ENCODE results near the gene GPR89B. TPM values are rescaled to one million over a fixed set of nuclear protein-coding genes. Genes with fewer than 3 reads are reported as not detected.

Gene GPR89B
- polyA plus RNA-seq, 1 experiment, result 6.1 TPM

GRCh38 chr1:147892216-147892615, 36.0 kb upstream of the GPR89B start:
- no peak for TF ChIP-seq CTCF (IDR thresholded peaks at IDR 0.05; ENCODE audit: insufficient read depth, low read depth, low read length)
- POLR2A ChIA-PET, result no interaction called here
- Histone ChIP-seq H3K4me3 (ENCODE audit: low read depth, low read length) (no peak overlapping the region), H3K36me3 (ENCODE audit: control insufficient read depth, insufficient read depth, low read length) (no peaks in the 10 kb centered on the region), H3K27me3 (ENCODE audit: control insufficient read depth, insufficient read depth, low read length) (no peaks in the 10 kb centered on the region)
- no peak for DNase-seq (ENCODE audit: low read depth)
- CTCF ChIA-PET, result interaction anchor here (0.6 to 3.1 kb wide), 26 partner anchors 7 to 401 kb away, joined by 3 to 34 read pairs (median 5); partner anchors contain the start of gene GJA8

GRCh38 chr1:147892731-147893214, 35.4 kb upstream of the GPR89B start:
- Histone ChIP-seq H3K27me3 (ENCODE audit: control insufficient read depth, insufficient read depth, low read length) (no peaks in the 10 kb centered on the region), H3K36me3 (ENCODE audit: control insufficient read depth, insufficient read depth, low read length) (no peaks in the 10 kb centered on the region), H3K4me3 (ENCODE audit: low read depth, low read length) (no peak overlapping the region)
- ChIA-PET POLR2A (no interaction called here), CTCF (interaction anchor here (0.6 to 3.1 kb wide), 29 partner anchors 8 to 412 kb away, joined by 3 to 34 read pairs (median 5); partner anchors contain the start of gene GJA8)
- TF ChIP-seq CTCF (IDR thresholded peaks at IDR 0.05; ENCODE audit: insufficient read depth, low read depth, low read length), result peak; percentile 96
- DNase-seq (ENCODE audit: low read depth), result no peak

- CTCF ChIA-PET, result interaction anchor here (0.5 kb wide), 1 partner anchor 449 kb away, joined by 3 read pairs; no protein-coding TSS in a partner anchor
- no peak for DNase-seq (ENCODE audit: low read depth)
- Histone ChIP-seq H3K4me3 (ENCODE audit: low read depth, low read length) (no peak overlapping the region), H3K27me3 (ENCODE audit: control insufficient read depth, insufficient read depth, low read length) (no peaks in the 10 kb centered on the region), H3K36me3 (ENCODE audit: control insufficient read depth, insufficient read depth, low read length) (no peaks in the 10 kb centered on the region)
- no peak for TF ChIP-seq CTCF (IDR thresholded peaks at IDR 0.05; ENCODE audit: insufficient read depth, low read depth, low read length)
- POLR2A ChIA-PET, result no interaction called here
Measured at GRCh38 chr1:147895123-147895522, 33.1 kb upstream of the GPR89B start.

- H3K27me3 ChIP-seq (ENCODE audit: control insufficient read depth, insufficient read depth, low read length), result no peaks in the 10 kb centered on the region
- DNase-seq (ENCODE audit: low read depth), result no peak
- no peak for TF ChIP-seq CTCF (IDR thresholded peaks at IDR 0.05; ENCODE audit: insufficient read depth, low read depth, low read length)
- no peaks in the 10 kb centered on the region for H3K36me3 ChIP-seq (ENCODE audit: control insufficient read depth, insufficient read depth, low read length)
- H3K4me3 ChIP-seq (ENCODE audit: low read depth, low read length), result no peak overlapping the region
- ChIA-PET POLR2A (no interaction called here), CTCF (interaction anchor here (1.5 kb wide), 1 partner anchor 13 kb away, joined by 3 read pairs; no protein-coding TSS in a partner anchor)
Measured at GRCh38 chr1:147897029-147897752, 31.0 kb upstream of the GPR89B start.

GRCh38 chr1:147897789-147898188, 30.4 kb upstream of the GPR89B start:
- Histone ChIP-seq H3K36me3 (ENCODE audit: control insufficient read depth, insufficient read depth, low read length) (no peaks in the 10 kb centered on the region), H3K4me3 (ENCODE audit: low read depth, low read length) (no peak overlapping the region), H3K27me3 (ENCODE audit: control insufficient read depth, insufficient read depth, low read length) (no peaks in the 10 kb centered on the region)
- ChIA-PET POLR2A (no interaction called here), CTCF (no interaction called here)
- DNase-seq (ENCODE audit: low read depth), result no peak
- TF ChIP-seq CTCF (IDR thresholded peaks at IDR 0.05; ENCODE audit: insufficient read depth, low read depth, low read length), result no peak
